CD14-positive monocyte (primary cell): Measurements from ENCODE around the gene CTU2. TPM values are rescaled to one million over a fixed set of nuclear protein-coding genes. Genes with fewer than 3 reads are reported as not detected.

Experiments
- DNase-seq, 3 donors: peaks; one replicate each; pipeline ENCODE4 v3.0.0-alpha.2; 2011 to 2022
- H2AFZ ChIP-seq: 2 replicates; pipeline ENCODE4 v1.6.0; 2012; ENCODE audit warnings: mild to moderate bottlenecking, low read depth, low read length, inconsistent platforms; ENCODE audit not compliant: insufficient read depth, poor library complexity, severe bottlenecking
- H3K27ac ChIP-seq, 2 donors: 1 replicate in 1 of 2; 2 replicates in 1 of 2; pipeline ENCODE4 v1.5.1; 2012 to 2013; ENCODE audit warnings: low read length in 2 of 2, control low read depth in 1 of 2, inconsistent platforms in 1 of 2, low read depth in 1 of 2, mild to moderate bottlenecking in 1 of 2
- H3K27me3 ChIP-seq, 2 donors: one replicate each; pipeline versions ENCODE4 v1.6.0 to v1.6.1; 2011 to 2013; ENCODE audit warnings: low read length in 2 of 2; ENCODE audit not compliant: control insufficient read depth in 2 of 2, insufficient read depth in 2 of 2
- H3K36me3 ChIP-seq, 2 donors: replicated peaks in 1 of 2; 1 replicate in 1 of 2; 2 replicates in 1 of 2; pipeline versions ENCODE4 v1.5.1 to v1.6.1; 2012 to 2013; ENCODE audit warnings: low read length in 2 of 2, control low read depth in 1 of 2, inconsistent platforms in 1 of 2, mild to moderate bottlenecking in 1 of 2; ENCODE audit not compliant: insufficient read depth in 2 of 2, control insufficient read depth in 1 of 2
- H3K4me1 ChIP-seq, 2 donors: 1 replicate in 1 of 2; 2 replicates in 1 of 2; pipeline versions ENCODE4 v1.5.1 to v1.6.1; 2012 to 2013; ENCODE audit warnings: low read length in 2 of 2, control low read depth in 1 of 2, inconsistent platforms in 1 of 2, mild to moderate bottlenecking in 1 of 2, moderate library complexity in 1 of 2; ENCODE audit not compliant: insufficient read depth in 2 of 2, control insufficient read depth in 1 of 2
- H3K4me2 ChIP-seq: replicated peaks from 2 replicates; pipeline ENCODE3; 2012; ENCODE audit warnings: low read length, moderate library complexity, mild to moderate bottlenecking; ENCODE audit not compliant: poor library complexity, severe bottlenecking; ENCODE audit errors: extremely low read depth
- H3K4me3 ChIP-seq, 3 experiments: fragments of 200-600 bp in 1 of 3; sonication (generic) in 1 of 3; replicated peaks in 1 of 3; 1 replicate in 2 of 3; 2 replicates in 1 of 3; pipeline ENCODE4 v1.5.1; 2011 to 2013; ENCODE audit warnings: low read length in 3 of 3, mild to moderate bottlenecking in 3 of 3, control low read depth in 2 of 3, low read depth in 2 of 3, inconsistent platforms in 1 of 3, moderate library complexity in 1 of 3
- H3K79me2 ChIP-seq: 2 replicates; pipeline ENCODE4 v1.6.0; 2012; ENCODE audit warnings: mild to moderate bottlenecking, control low read depth, inconsistent platforms, low read length, moderate library complexity; ENCODE audit not compliant: insufficient read depth
- H3K9ac ChIP-seq: 2 replicates; pipeline ENCODE4 v1.6.0; 2017; ENCODE audit warnings: low read length, mild to moderate bottlenecking; ENCODE audit not compliant: insufficient read depth, poor library complexity, severe bottlenecking
- H3K9me3 ChIP-seq, 2 donors: replicated peaks in 1 of 2; 1 replicate in 1 of 2; 2 replicates in 1 of 2; pipeline versions ENCODE4 v1.5.1 to v1.6.1; 2012 to 2013; ENCODE audit warnings: low read length in 2 of 2, control low read depth in 1 of 2; ENCODE audit not compliant: control insufficient read depth in 1 of 2, insufficient read depth in 1 of 2
- H4K20me1 ChIP-seq: 2 replicates; pipeline ENCODE4 v1.6.0; 2012; ENCODE audit warnings: mild to moderate bottlenecking, low read length, control low read depth, moderate library complexity; ENCODE audit not compliant: insufficient read depth
- H3K27ac Mint-ChIP-seq, 7 donors: one replicate each; pipeline ENCODE4 v1.8.0; 2020; ENCODE audit warnings: mild to moderate bottlenecking in 7 of 7, mixed read lengths in 7 of 7, moderate library complexity in 6 of 7, inconsistent platforms in 2 of 7
- H3K27me3 Mint-ChIP-seq, 3 donors: one replicate each; pipeline ENCODE4 v1.8.0; 2021 to 2022; ENCODE audit warnings: low read depth in 3 of 3, mild to moderate bottlenecking in 3 of 3, mixed read lengths in 3 of 3, moderate library complexity in 3 of 3, inconsistent platforms in 1 of 3
- H3K36me3 Mint-ChIP-seq, 2 donors: one replicate each; pipeline ENCODE4 v1.8.0; 2020; ENCODE audit warnings: mixed read lengths in 2 of 2, inconsistent platforms in 1 of 2, mild to moderate bottlenecking in 1 of 2
- H3K4me1 Mint-ChIP-seq: one replicate; pipeline ENCODE4 v1.8.0; 2020; ENCODE audit warnings: mild to moderate bottlenecking, mixed read lengths
- H3K4me3 Mint-ChIP-seq, 2 donors: one replicate each; pipeline ENCODE4 v1.8.0; 2020; ENCODE audit warnings: mild to moderate bottlenecking in 2 of 2, mixed read lengths in 2 of 2, moderate library complexity in 1 of 2
- H3K9me3 Mint-ChIP-seq, 7 donors: one replicate each; pipeline ENCODE4 v1.8.0; 2020 to 2022; ENCODE audit warnings: mixed read lengths in 7 of 7, mild to moderate bottlenecking in 6 of 7, moderate library complexity in 6 of 7, inconsistent platforms in 2 of 7
- WGBS: methylation state at CpG from one replicate; pipeline ENCODE4 v1.1.5; 2013; ENCODE audit warnings: missing lambda C conversion rate; ENCODE audit not compliant: insufficient coverage; 5-methylcytosine and 5-hydroxymethylcytosine counted together
- intact Hi-C, 2 donors: fragments of 100-400 bp; cut with micrococcal nuclease; formaldehyde crosslinking; loops; one replicate each; pipeline versions ENCODE4 v1.15.0 to v1.15.1; 2023
- polyA plus RNA-seq, 3 donors: library from polyadenylated mRNA; depleted of rRNA in 1 of 3; unstranded in 2 of 3; stranded (reverse) in 1 of 3; fragments of 300-500 nt in 2 of 3; fragments of >200 nt in 1 of 3; fragmentation: Illumina TruSeq in 2 of 3; gene quantifications; 1 replicate in 2 of 3; 2 replicates in 1 of 3; pipeline ENCODE4 v1.2.3, GENCODE V29; 2012 to 2021
- TF ChIP-seq, protein P1 (sequence below): fragments of 200-600 bp; IDR thresholded peaks from one replicate; pipeline ENCODE4 v1.8.0; 2022; ENCODE audit warnings: antibody characterized with exemption, mild to moderate bottlenecking

CTU2 gene
- polyA plus RNA-seq, 3 donors = 5.9 to 10.3 (median 7.5) TPM

GRCh38 chr16:88701581-88702370, 4.5 kb upstream of the CTU2 start:
- peaks cover 65 to 71% of the 10 kb centered on the region in 2 donors for H3K4me1 ChIP-seq
- H3K9ac ChIP-seq = peak overlapping the region; percentile 79
- H3K27me3 Mint-ChIP-seq = peaks cover 0 to 4% (median 2%) of the 10 kb centered on the region in 3 donors
- H3K36me3 ChIP-seq = peaks cover 38% of the 10 kb centered on the region in 2 donors
- peak overlapping the region; percentile 83 for H3K4me2 ChIP-seq
- H3K27me3 ChIP-seq = no peaks in the 10 kb centered on the region
- TF ChIP-seq, protein P1, sequence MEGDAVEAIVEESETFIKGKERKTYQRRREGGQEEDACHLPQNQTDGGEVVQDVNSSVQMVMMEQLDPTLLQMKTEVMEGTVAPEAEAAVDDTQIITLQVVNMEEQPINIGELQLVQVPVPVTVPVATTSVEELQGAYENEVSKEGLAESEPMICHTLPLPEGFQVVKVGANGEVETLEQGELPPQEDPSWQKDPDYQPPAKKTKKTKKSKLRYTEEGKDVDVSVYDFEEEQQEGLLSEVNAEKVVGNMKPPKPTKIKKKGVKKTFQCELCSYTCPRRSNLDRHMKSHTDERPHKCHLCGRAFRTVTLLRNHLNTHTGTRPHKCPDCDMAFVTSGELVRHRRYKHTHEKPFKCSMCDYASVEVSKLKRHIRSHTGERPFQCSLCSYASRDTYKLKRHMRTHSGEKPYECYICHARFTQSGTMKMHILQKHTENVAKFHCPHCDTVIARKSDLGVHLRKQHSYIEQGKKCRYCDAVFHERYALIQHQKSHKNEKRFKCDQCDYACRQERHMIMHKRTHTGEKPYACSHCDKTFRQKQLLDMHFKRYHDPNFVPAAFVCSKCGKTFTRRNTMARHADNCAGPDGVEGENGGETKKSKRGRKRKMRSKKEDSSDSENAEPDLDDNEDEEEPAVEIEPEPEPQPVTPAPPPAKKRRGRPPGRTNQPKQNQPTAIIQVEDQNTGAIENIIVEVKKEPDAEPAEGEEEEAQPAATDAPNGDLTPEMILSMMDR = no peak
- H3K27ac Mint-ChIP-seq = peak overlapping the region; percentile 91 to 99 (median 98)
- no peak for DNase-seq
- peaks cover 92% of the 10 kb centered on the region for H3K79me2 ChIP-seq
- intact Hi-C loops = loop anchor here (1.0 to 10.0 kb wide), 5 partner anchors 15 to 747 kb away; partner anchors contain the start of genes MVD (in 2 of the 2), BANP (in 1 of the 2) and SNAI3 (in 1 of the 2)
- H3K36me3 Mint-ChIP-seq = peaks cover 38 to 55% of the 10 kb centered on the region in 2 donors
- H3K4me3 ChIP-seq = peak overlapping the region; percentile 2 to 96 (median 93)
- no peaks in the 10 kb centered on the region for H3K9me3 Mint-ChIP-seq
- H4K20me1 ChIP-seq = peaks cover 52% of the 10 kb centered on the region
- no peak overlapping the region for H2AFZ ChIP-seq
- peak overlapping the region; percentile 99 for H3K4me3 Mint-ChIP-seq
- H3K4me1 Mint-ChIP-seq = peaks cover 57% of the 10 kb centered on the region
- H3K9me3 ChIP-seq = no peaks in the 10 kb centered on the region
- H3K27ac ChIP-seq = peak overlapping the region; percentile 84 to 88
- WGBS = 34% methylated on average over 27 of the region's 30 CpGs

DNA sequence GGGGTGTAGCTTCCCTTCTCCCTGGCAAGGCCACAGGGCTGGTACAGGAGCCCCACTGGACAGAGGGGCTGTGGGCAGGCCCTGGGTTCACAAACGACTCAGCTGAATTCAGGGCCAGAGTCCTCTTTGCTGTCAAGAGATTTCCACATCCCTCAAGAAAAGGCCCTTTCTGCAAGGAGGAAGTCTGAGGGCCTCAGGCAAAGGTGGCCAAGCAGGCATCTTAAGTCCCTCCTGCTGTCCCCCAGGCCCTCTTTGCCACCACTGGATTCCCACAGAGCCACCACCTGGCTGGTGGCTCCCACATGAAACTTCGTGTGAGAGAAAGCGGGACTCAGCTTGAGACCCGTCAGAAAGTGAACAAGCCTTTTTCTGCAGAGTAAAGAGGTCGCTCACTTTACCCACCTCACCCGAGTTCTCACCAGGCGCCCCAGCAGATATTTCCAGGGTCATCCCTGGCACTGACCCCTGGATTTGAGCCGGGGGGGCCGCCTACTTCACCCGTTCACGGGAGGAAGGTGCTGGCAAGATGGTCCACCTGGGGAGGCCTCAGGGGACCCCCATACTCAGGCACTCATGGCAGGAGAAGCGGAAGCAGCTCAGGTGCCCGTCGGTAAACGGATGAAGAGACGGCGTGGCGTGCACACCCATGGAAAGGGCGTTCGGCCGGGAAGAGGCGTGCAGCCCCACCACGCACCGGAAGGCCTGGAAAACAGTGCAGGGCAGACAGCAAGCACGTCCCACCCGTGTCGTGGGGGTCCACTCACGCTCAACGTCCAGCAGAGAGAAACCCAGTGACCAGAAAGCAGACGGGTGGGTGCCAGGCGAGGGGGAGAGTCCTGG, 3.7 kb upstream of the CTU2 start:
- peak overlapping the region; percentile 79 for H3K9ac ChIP-seq
- no peaks in the 10 kb centered on the region for H3K27me3 ChIP-seq
- H3K9me3 Mint-ChIP-seq = peaks cover 0 to under 1% (median 0%) of the 10 kb centered on the region in 7 donors
- peaks cover 33 to 50% of the 10 kb centered on the region in 2 donors for H3K36me3 Mint-ChIP-seq
- peaks cover 65% of the 10 kb centered on the region for H3K4me1 Mint-ChIP-seq
- H3K4me1 ChIP-seq = peaks cover 72 to 79% of the 10 kb centered on the region in 2 donors
- H3K4me2 ChIP-seq = peak overlapping the region; percentile 83
- TF ChIP-seq, protein P1 = no peak
- peak overlapping the region; percentile 78 to 96 (median 93) for H3K4me3 ChIP-seq
- peaks cover 90% of the 10 kb centered on the region for H3K79me2 ChIP-seq
- H3K4me3 Mint-ChIP-seq = peak overlapping the region; percentile 99
- peak; percentile 64 to 70 (median 67) for DNase-seq
- H3K27ac ChIP-seq = peak overlapping the region; percentile 84 to 88
- peaks cover 44% of the 10 kb centered on the region for H4K20me1 ChIP-seq
- intact Hi-C loops = loop anchor here (5.0 to 10.0 kb wide), 3 partner anchors 40 to 748 kb away; partner anchors contain the start of genes MVD (in 2 of the 2) and BANP (in 1 of the 2)
- H3K9me3 ChIP-seq = no peaks in the 10 kb centered on the region
- peaks cover 0 to 4% (median 2%) of the 10 kb centered on the region in 3 donors for H3K27me3 Mint-ChIP-seq
- no peak overlapping the region for H2AFZ ChIP-seq
- peaks cover 29 to 30% of the 10 kb centered on the region in 2 donors for H3K36me3 ChIP-seq
- peak overlapping the region; percentile 90 to 99 (median 98) for H3K27ac Mint-ChIP-seq
- 43% methylated on average over 29 of the region's 31 CpGs for WGBS
